Hepatocyte (in vitro differentiated cells): Measurements from ENCODE around the gene SHISAL2A. TPM values are rescaled to one million over a fixed set of nuclear protein-coding genes. Genes with fewer than 3 reads are reported as not detected.

Experiments used
- DNase-seq: peaks from one replicate; pipeline ENCODE4 v3.0.0-alpha.2; 2016; ENCODE audit warnings: low spot score
- H2AFZ ChIP-seq: fragments of 200-600 bp; sonication (generic); 2 replicates; pipeline ENCODE4 v1.6.0; 2016; ENCODE audit warnings: antibody characterized with exemption, mild to moderate bottlenecking
- H3K27ac ChIP-seq: fragments of 200-600 bp; sonication (generic); 2 replicates; pipeline ENCODE4 v1.5.1; 2016; ENCODE audit warnings: mild to moderate bottlenecking
- H3K27me3 ChIP-seq: fragments of 200-600 bp; sonication (generic); 2 replicates; pipeline ENCODE4 v1.6.1; 2016
- H3K36me3 ChIP-seq: fragments of 200-600 bp; sonication (generic); replicated peaks from 2 replicates; pipeline ENCODE4 v1.5.1; 2016; ENCODE audit warnings: low read depth; ENCODE audit not compliant: insufficient read depth
- H3K4me1 ChIP-seq: fragments of 200-600 bp; sonication (generic); 2 replicates; pipeline ENCODE4 v1.5.1; 2016; ENCODE audit warnings: mild to moderate bottlenecking, moderate library complexity; ENCODE audit not compliant: insufficient read depth
- H3K4me2 ChIP-seq: fragments of 200-600 bp; sonication (generic); 2 replicates; pipeline ENCODE4 v1.6.0; 2016
- H3K4me3 ChIP-seq: fragments of 200-600 bp; sonication (generic); 2 replicates; pipeline ENCODE4 v1.5.1; 2016; ENCODE audit warnings: mild to moderate bottlenecking
- H3K79me2 ChIP-seq: fragments of 200-600 bp; sonication (generic); 2 replicates; pipeline ENCODE4 v1.6.0; 2017; ENCODE audit warnings: mild to moderate bottlenecking
- H3K9me2 ChIP-seq: fragments of 200-600 bp; sonication (generic); replicated peaks from 2 replicates; pipeline ENCODE4 v1.6.0; 2017; ENCODE audit warnings: mild to moderate bottlenecking; ENCODE audit not compliant: insufficient read depth
- H3K9me3 ChIP-seq: fragments of 200-600 bp; sonication (generic); 2 replicates; pipeline ENCODE4 v1.5.1; 2016; ENCODE audit warnings: low read depth, mild to moderate bottlenecking
- H4K20me1 ChIP-seq: fragments of 200-600 bp; sonication (generic); 2 replicates; pipeline ENCODE4 v1.6.0; 2016; ENCODE audit warnings: mild to moderate bottlenecking; ENCODE audit not compliant: insufficient read depth, poor library complexity, severe bottlenecking
- CTCF ChIP-seq: fragments of 200-600 bp; sonication (generic); IDR thresholded peaks from 2 replicates; pipeline ENCODE4 v1.5.1; 2016; ENCODE audit warnings: antibody characterized with exemption, mild to moderate bottlenecking; ENCODE audit not compliant: poor library complexity
- EZH2 ChIP-seq: fragments of 200-600 bp; sonication (generic); IDR thresholded peaks from 2 replicates; pipeline ENCODE4 v1.6.1; 2016; ENCODE audit warnings: antibody characterized with exemption, mild to moderate bottlenecking, borderline replicate concordance
- EZH2phosphoT487 ChIP-seq: fragments of 200-600 bp; sonication (generic); IDR thresholded peaks from one replicate; pipeline ENCODE4 v1.6.1; 2018; ENCODE audit warnings: antibody characterized with exemption, mild to moderate bottlenecking, low read depth, moderate library complexity; ENCODE audit not compliant: unreplicated experiment, severe bottlenecking
- WGBS: methylation state at CpG from one replicate; pipeline ENCODE4 v1.1.6; 2016; ENCODE audit warnings: low lambda C conversion rate; ENCODE audit errors: missing lambda C conversion rate; 5-methylcytosine and 5-hydroxymethylcytosine counted together
- polyA plus RNA-seq: library from polyadenylated mRNA; unstranded; fragments of >200 nt; fragmentation: Nextera tagmentation; extraction: Ambion mirVana; gene quantifications from 2 replicates; pipeline ENCODE4 v1.2.1, GENCODE V29; 2016
- total RNA-seq: library from RNA; depleted of rRNA; stranded (reverse); fragments of >200 nt; gene quantifications from 2 replicates; pipeline ENCODE4 v1.2.3, GENCODE V29; 2014

Gene SHISAL2A
- total and polyA plus RNA-seq, 2 experiments from 2014 or later: 0.47 to 0.89 TPM

- peaks cover 9% of the 10 kb centered on the region for H3K4me1 ChIP-seq
- no peak for DNase-seq
- no peaks in the 10 kb centered on the region for H4K20me1 ChIP-seq
- H3K9me3 ChIP-seq: no peaks in the 10 kb centered on the region
- no peak overlapping the region for H3K27ac ChIP-seq
- no peaks in the 10 kb centered on the region for H3K9me2 ChIP-seq
- no peaks in the 10 kb centered on the region for H3K79me2 ChIP-seq
- H2AFZ ChIP-seq: no peak overlapping the region
- no peaks in the 10 kb centered on the region for H3K27me3 ChIP-seq
- no peak overlapping the region for H3K4me3 ChIP-seq
- no peak overlapping the region for H3K4me2 ChIP-seq
- WGBS: 100% methylated on average over 1 of the region's 1 CpG
- no peaks in the 10 kb centered on the region for H3K36me3 ChIP-seq
- TF ChIP-seq EZH2 (no peak), EZH2phosphoT487 (no peak), CTCF (no peak)
Observed at GRCh38 chr1:52679048-52679447, 46.1 kb downstream of the SHISAL2A start.

- peaks cover 6% of the 10 kb centered on the region for H3K4me1 ChIP-seq
- H3K9me3 ChIP-seq: no peaks in the 10 kb centered on the region
- no peak overlapping the region for H3K27ac ChIP-seq
- H3K36me3 ChIP-seq: no peaks in the 10 kb centered on the region
- H3K79me2 ChIP-seq: no peaks in the 10 kb centered on the region
- no peak overlapping the region for H3K4me2 ChIP-seq
- no peaks in the 10 kb centered on the region for H3K9me2 ChIP-seq
- H4K20me1 ChIP-seq: no peaks in the 10 kb centered on the region
- 90% methylated on average over 5 of the region's 5 CpGs for WGBS
- no peaks in the 10 kb centered on the region for H3K27me3 ChIP-seq
- H3K4me3 ChIP-seq: no peak overlapping the region
- TF ChIP-seq EZH2phosphoT487 (no peak), CTCF (no peak), EZH2 (no peak)
- DNase-seq: no peak
- H2AFZ ChIP-seq: no peak overlapping the region
Observed at GRCh38 chr1:52679498-52679897, 46.5 kb downstream of the SHISAL2A start.

- H3K4me1 ChIP-seq: no peaks in the 10 kb centered on the region
- no peak for DNase-seq
- H3K36me3 ChIP-seq: no peaks in the 10 kb centered on the region
- H2AFZ ChIP-seq: no peak overlapping the region
- H4K20me1 ChIP-seq: no peaks in the 10 kb centered on the region
- no peaks in the 10 kb centered on the region for H3K27me3 ChIP-seq
- no peaks in the 10 kb centered on the region for H3K79me2 ChIP-seq
- no peaks in the 10 kb centered on the region for H3K9me3 ChIP-seq
- WGBS: 100% methylated on average over 3 of the region's 3 CpGs
- H3K4me2 ChIP-seq: no peak overlapping the region
- TF ChIP-seq CTCF (no peak), EZH2phosphoT487 (no peak), EZH2 (no peak)
- H3K27ac ChIP-seq: no peak overlapping the region
- H3K9me2 ChIP-seq: no peaks in the 10 kb centered on the region
- H3K4me3 ChIP-seq: no peak overlapping the region
Observed at GRCh38 chr1:52680353-52680752, 47.4 kb downstream of the SHISAL2A start.

GRCh38 chr1:52681136-52681535 is 48.2 kb downstream of the SHISAL2A start:
- no peaks in the 10 kb centered on the region for H3K9me3 ChIP-seq
- TF ChIP-seq EZH2 (no peak), EZH2phosphoT487 (no peak), CTCF (no peak)
- no peaks in the 10 kb centered on the region for H4K20me1 ChIP-seq
- H3K27ac ChIP-seq: no peak overlapping the region
- no peaks in the 10 kb centered on the region for H3K79me2 ChIP-seq
- no peaks in the 10 kb centered on the region for H3K36me3 ChIP-seq
- H3K27me3 ChIP-seq: no peaks in the 10 kb centered on the region
- no peak overlapping the region for H2AFZ ChIP-seq
- 97% methylated on average over 4 of the region's 4 CpGs for WGBS
- no peak overlapping the region for H3K4me2 ChIP-seq
- DNase-seq: no peak
- no peaks in the 10 kb centered on the region for H3K4me1 ChIP-seq
- no peaks in the 10 kb centered on the region for H3K9me2 ChIP-seq
- H3K4me3 ChIP-seq: no peak overlapping the region
